ENCODE data around the gene COPS7A. TPM values are rescaled to one million over a fixed set of nuclear protein-coding genes. Genes with fewer than 3 reads are reported as not detected.

The COPS7A gene
- total RNA-seq, 4 donors from 2014 or later, result 39.0 to 55.6 (median 45.4) TPM

GRCh38 chr12:6765634-6766581, 42.1 kb downstream of the COPS7A start, which contains the start of gene PTMS:
TSS of gene PTMS (plus strand) at chr12:6766363. CDS start at chr12:6766706, 343 bp downstream.
- TF ChIP-seq CTCF (IDR thresholded peaks at IDR 0.05; ENCODE audit: low read depth), result no peak

DNA sequence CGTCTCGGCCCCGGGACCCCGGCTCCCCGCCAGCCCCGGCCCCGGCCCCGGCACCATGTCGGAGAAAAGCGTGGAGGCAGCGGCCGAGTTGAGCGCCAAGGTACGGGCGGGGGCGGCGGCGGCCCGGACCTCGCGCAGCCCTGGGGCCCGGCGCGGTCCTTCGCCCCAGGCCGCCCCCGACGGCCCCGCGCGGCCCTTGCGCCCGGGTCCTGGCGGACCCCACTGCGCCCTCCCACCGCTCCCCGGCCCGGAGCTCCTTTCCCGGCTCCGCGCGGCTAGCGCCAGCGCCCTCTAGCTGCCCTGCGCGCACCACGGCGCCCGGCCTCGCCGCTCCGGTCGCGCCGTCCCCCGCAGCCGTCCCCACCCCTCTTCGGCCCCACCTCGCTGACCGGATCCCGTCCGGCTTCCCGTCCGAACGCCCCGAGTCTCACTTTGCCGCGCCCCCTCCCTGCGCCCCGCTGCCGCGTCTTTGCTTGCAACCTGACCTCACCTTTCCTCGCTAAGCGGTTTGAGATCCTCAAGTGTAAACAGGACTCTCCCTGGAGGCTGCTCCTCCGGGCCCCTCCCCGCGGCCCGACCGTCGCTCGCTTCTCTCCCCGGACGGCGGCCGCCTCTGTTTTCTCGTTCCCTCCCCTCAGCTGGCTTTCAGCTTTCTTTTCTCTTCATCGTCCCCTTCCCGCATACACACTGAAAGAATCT, 43.0 kb downstream of the COPS7A start:
- TF ChIP-seq CTCF (IDR thresholded peaks at IDR 0.05; ENCODE audit: low read depth), result no peak

DNA sequence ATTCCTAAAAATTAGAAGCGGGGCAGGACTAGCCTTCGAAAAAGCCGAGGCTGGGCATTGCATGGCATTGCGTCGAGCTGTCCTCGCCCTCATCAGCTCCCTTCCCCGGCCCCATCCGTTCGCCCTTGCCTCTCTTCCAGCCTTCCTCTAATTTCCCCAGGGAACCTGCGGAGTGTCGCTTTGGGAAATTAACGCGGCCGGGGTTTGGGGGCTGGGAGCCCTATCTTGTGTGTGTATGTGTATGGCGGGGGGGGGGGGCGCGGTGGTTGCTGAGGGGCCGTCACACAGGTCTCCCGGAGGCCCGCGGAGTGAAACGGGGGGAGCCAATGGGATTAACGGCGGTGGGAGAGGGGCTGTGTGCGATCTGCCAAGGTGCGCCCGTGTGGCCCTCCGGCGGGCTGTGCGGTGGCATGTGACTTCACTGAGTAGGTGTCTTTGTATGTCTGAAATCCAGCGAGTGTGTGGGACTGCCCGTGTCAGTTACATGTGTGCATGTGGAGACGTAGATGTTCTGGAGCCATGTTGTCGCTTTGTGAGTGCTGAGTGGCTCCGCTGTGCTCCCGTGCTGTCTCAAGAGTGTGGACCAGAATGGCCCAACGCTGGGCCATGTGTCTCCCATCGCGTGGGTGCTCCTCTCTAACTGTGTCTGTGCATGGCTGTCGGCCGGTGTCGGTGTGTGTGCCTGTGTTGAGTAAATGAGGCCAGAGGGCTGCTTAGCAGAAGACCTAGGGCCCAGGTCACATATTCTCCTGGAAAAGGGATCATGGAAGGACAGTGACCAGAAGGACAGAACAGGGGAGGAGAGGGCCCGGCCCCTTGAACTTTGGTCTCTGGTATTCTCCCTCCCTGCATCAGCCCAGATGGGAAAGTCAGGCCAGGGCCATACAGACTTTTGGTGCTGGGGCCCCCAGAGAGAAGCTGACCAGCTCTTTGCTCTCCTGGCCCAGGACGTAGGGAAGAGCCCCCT, 43.8 kb downstream of the COPS7A start:
- no peak for TF ChIP-seq CTCF (IDR thresholded peaks at IDR 0.05; ENCODE audit: low read depth)

DNA sequence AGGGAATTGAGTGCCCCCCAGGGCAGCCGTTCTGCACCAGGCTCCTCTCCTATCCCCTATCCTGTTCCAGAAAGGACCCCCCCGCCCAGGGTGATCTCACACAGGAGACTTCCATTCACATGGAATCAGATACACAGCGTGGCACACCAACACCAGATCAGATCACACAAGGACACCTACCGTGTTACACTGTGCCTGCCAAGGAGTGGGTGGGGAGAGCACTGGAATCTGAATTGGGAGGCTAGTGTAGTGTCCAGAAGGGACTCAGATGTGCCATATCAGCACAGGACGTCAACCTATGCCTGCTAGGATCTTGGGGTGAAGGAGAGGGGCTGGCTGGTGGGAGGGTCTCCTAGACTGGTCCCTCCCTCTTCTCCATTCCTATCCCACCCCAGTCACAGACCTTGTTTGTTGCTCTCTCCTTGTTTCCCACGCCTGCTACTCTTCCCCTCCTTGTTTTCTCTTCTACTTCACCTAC, 44.6 kb downstream of the COPS7A start:
- TF ChIP-seq CTCF (IDR thresholded peaks at IDR 0.05; ENCODE audit: low read depth), result no peak

DNA sequence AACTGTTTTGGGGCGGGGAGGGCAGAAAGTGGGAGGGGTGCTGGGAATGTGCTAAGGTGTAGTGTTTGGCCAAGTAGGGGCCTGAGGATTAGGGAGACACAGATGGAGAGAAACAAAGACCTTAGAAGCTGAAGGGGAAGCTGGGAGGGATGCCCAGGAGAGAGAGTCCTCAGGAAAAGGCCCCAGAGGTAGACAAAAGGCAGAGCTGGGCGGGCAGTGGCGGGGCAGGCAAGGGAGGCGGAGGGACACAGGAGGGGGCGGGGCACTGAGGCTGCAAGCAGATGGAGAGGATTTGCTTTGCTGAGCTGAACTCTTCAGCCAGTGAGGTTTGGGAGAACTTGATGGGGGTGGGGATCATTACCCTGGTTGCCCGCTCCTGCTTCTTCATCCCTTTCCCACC, 45.1 kb downstream of the COPS7A start:
- no peak for TF ChIP-seq CTCF (IDR thresholded peaks at IDR 0.05; ENCODE audit: low read depth)

GRCh38 chr12:6769666-6770065, 45.8 kb downstream of the COPS7A start:
- no peak for TF ChIP-seq CTCF (IDR thresholded peaks at IDR 0.05; ENCODE audit: low read depth)
